Activated CD8-positive, alpha-beta T cell treated with anti-CD3 and anti-CD28 coated beads, Interleukin-2, amount 10 ng/mL, durations not matched to agents 7 days and 5 days (primary cell): ENCODE results near the gene ADCYAP1R1. TPM values are rescaled to one million over a fixed set of nuclear protein-coding genes. Genes with fewer than 3 reads are reported as not detected.

Experiments
- ATAC-seq: fragments of 150-1000 bp; cut with Tn5 transposase; one replicate; pipeline ENCODE4 v1.10.0; 2021; ENCODE audit warnings: moderate library complexity
- CTCF ChIA-PET: fragments of 350-600 bp; sonication (Branson Sonifier 250); formaldehyde crosslinking; loops from one replicate; lab custom pipeline; 2021; ENCODE audit warnings: antibody characterized with exemption; lab: Charles Lee
- POLR2A ChIA-PET: fragments of 350-600 bp; sonication (Branson Sonifier 250); formaldehyde crosslinking; loops from one replicate; lab custom pipeline; 2021; ENCODE audit warnings: antibody characterized with exemption; lab: Charles Lee
- DNase-seq: peaks from one replicate; pipeline ENCODE4 v3.0.0-alpha.2; 2020
- H3K27ac Mint-ChIP-seq: one replicate; pipeline ENCODE4 v1.8.0; 2021; ENCODE audit warnings: mild to moderate bottlenecking, mixed read lengths
- H3K27me3 Mint-ChIP-seq: one replicate; pipeline ENCODE4 v1.8.0; 2021; ENCODE audit warnings: low read depth, mixed read lengths
- H3K36me3 Mint-ChIP-seq: one replicate; pipeline ENCODE4 v1.8.0; 2021; ENCODE audit warnings: low read depth, mixed read lengths
- H3K4me1 Mint-ChIP-seq: one replicate; pipeline ENCODE4 v1.8.0; 2021; ENCODE audit warnings: low read depth, mixed read lengths
- H3K4me3 Mint-ChIP-seq: one replicate; pipeline ENCODE4 v1.8.0; 2021; ENCODE audit warnings: mild to moderate bottlenecking, mixed read lengths
- H3K9me3 Mint-ChIP-seq: one replicate; pipeline ENCODE4 v1.8.0; 2022; ENCODE audit warnings: mixed read lengths; ENCODE audit not compliant: insufficient read depth
- total RNA-seq, 2 experiments: library from RNA; stranded (reverse); gene quantifications; one replicate each; pipeline ENCODE4 v1.2.3, GENCODE V29; 2021

ADCYAP1R1 gene
- total RNA-seq, 2 experiments from 2014 or later, result not detected

GRCh38 chr7:31046723-31047122, 5.4 kb upstream of the ADCYAP1R1 start:
- peaks cover 2% of the 10 kb centered on the region for H3K4me1 Mint-ChIP-seq
- no peak overlapping the region for H3K4me3 Mint-ChIP-seq
- POLR2A ChIA-PET, result no interaction called here
- DNase-seq, result no peak
- CTCF ChIA-PET, result no interaction called here
- no peak overlapping the region for H3K27ac Mint-ChIP-seq
- peaks cover 40% of the 10 kb centered on the region for H3K27me3 Mint-ChIP-seq
- H3K36me3 Mint-ChIP-seq, result no peaks in the 10 kb centered on the region
- ATAC-seq, result no peak
- no peaks in the 10 kb centered on the region for H3K9me3 Mint-ChIP-seq

- POLR2A ChIA-PET, result no interaction called here
- Mint-ChIP-seq H3K36me3 (no peaks in the 10 kb centered on the region), H3K9me3 (no peaks in the 10 kb centered on the region), H3K4me3 (no peak overlapping the region), H3K27me3 (peaks cover 36% of the 10 kb centered on the region), H3K27ac (no peak overlapping the region), H3K4me1 (peaks cover 3% of the 10 kb centered on the region)
- CTCF ChIA-PET, result no interaction called here
- DNase-seq (no peak), ATAC-seq (no peak)
These were observed 4.6 kb upstream of the ADCYAP1R1 start for GRCh38 chr7:31047313-31048146.

GRCh38 chr7:31049005-31049765, 2.9 kb upstream of the ADCYAP1R1 start:
- H3K36me3 Mint-ChIP-seq, result no peaks in the 10 kb centered on the region
- CTCF ChIA-PET, result no interaction called here

GRCh38 chr7:31052487-31052840, 356 bp downstream of the ADCYAP1R1 start:
- DNase-seq (no peak), ATAC-seq (no peak)
- ChIA-PET CTCF (no interaction called here), POLR2A (no interaction called here)
- Mint-ChIP-seq H3K36me3 (no peaks in the 10 kb centered on the region), H3K27ac (no peak overlapping the region), H3K4me3 (no peak overlapping the region), H3K4me1 (peaks cover 3% of the 10 kb centered on the region), H3K9me3 (no peaks in the 10 kb centered on the region), H3K27me3 (peaks cover 47% of the 10 kb centered on the region)

More at GRCh38 chr7:31049005-31049765, 2.9 kb upstream of the ADCYAP1R1 start:
- ATAC-seq, result no peak
- Mint-ChIP-seq H3K27ac (no peak overlapping the region), H3K9me3 (no peaks in the 10 kb centered on the region), H3K4me1 (peaks cover 3% of the 10 kb centered on the region), H3K27me3 (peaks cover 36% of the 10 kb centered on the region), H3K4me3 (no peak overlapping the region)
- POLR2A ChIA-PET, result no interaction called here
- DNase-seq, result no peak

- peaks cover 46% of the 10 kb centered on the region for H3K27me3 Mint-ChIP-seq
- ChIA-PET CTCF (no interaction called here), POLR2A (no interaction called here)
- ATAC-seq (no peak), DNase-seq (no peak)
- H3K9me3 Mint-ChIP-seq, result no peaks in the 10 kb centered on the region
- H3K4me3 Mint-ChIP-seq, result no peak overlapping the region
- H3K36me3 Mint-ChIP-seq, result no peaks in the 10 kb centered on the region
- H3K4me1 Mint-ChIP-seq, result peaks cover 3% of the 10 kb centered on the region
- H3K27ac Mint-ChIP-seq, result no peak overlapping the region
These were observed 913 bp downstream of the ADCYAP1R1 start for GRCh38 chr7:31052841-31053601.

GRCh38 chr7:31053986-31054385, 1.9 kb downstream of the ADCYAP1R1 start:
- no peak overlapping the region for H3K4me3 Mint-ChIP-seq
- peaks cover 3% of the 10 kb centered on the region for H3K4me1 Mint-ChIP-seq
- CTCF ChIA-PET, result no interaction called here
- ATAC-seq, result no peak
- H3K36me3 Mint-ChIP-seq, result no peaks in the 10 kb centered on the region
- no peak overlapping the region for H3K27ac Mint-ChIP-seq
- H3K27me3 Mint-ChIP-seq, result peaks cover 45% of the 10 kb centered on the region
- DNase-seq, result no peak
- no peaks in the 10 kb centered on the region for H3K9me3 Mint-ChIP-seq
- POLR2A ChIA-PET, result no interaction called here

- H3K4me1 Mint-ChIP-seq, result peaks cover 3% of the 10 kb centered on the region
- H3K9me3 Mint-ChIP-seq, result no peaks in the 10 kb centered on the region
- ATAC-seq (no peak), DNase-seq (no peak)
- POLR2A ChIA-PET, result interaction anchor here (0.7 kb wide), 1 partner anchor 41 kb away, joined by 3 read pairs; no protein-coding TSS in a partner anchor
- no peak overlapping the region for H3K4me3 Mint-ChIP-seq
- H3K27ac Mint-ChIP-seq, result no peak overlapping the region
- CTCF ChIA-PET, result no interaction called here
- H3K36me3 Mint-ChIP-seq, result no peaks in the 10 kb centered on the region
- peaks cover 43% of the 10 kb centered on the region for H3K27me3 Mint-ChIP-seq
These were observed 2.6 kb downstream of the ADCYAP1R1 start for GRCh38 chr7:31054608-31055278.

GRCh38 chr7:31055471-31055870, 3.4 kb downstream of the ADCYAP1R1 start:
- no peak overlapping the region for H3K4me3 Mint-ChIP-seq
- DNase-seq (no peak), ATAC-seq (no peak)
- no peak overlapping the region for H3K27ac Mint-ChIP-seq
- no peaks in the 10 kb centered on the region for H3K9me3 Mint-ChIP-seq
- peaks cover 40% of the 10 kb centered on the region for H3K27me3 Mint-ChIP-seq
- POLR2A ChIA-PET, result no interaction called here
- no peaks in the 10 kb centered on the region for H3K36me3 Mint-ChIP-seq
- H3K4me1 Mint-ChIP-seq, result peaks cover 3% of the 10 kb centered on the region
- CTCF ChIA-PET, result no interaction called here

- no peaks in the 10 kb centered on the region for H3K36me3 Mint-ChIP-seq
- no peaks in the 10 kb centered on the region for H3K9me3 Mint-ChIP-seq
- CTCF ChIA-PET, result no interaction called here
- peaks cover 27% of the 10 kb centered on the region for H3K27me3 Mint-ChIP-seq
- no peak for ATAC-seq
- POLR2A ChIA-PET, result no interaction called here
- no peak for DNase-seq
- H3K4me1 Mint-ChIP-seq, result no peaks in the 10 kb centered on the region
- H3K27ac Mint-ChIP-seq, result no peak overlapping the region
- H3K4me3 Mint-ChIP-seq, result no peak overlapping the region
These were observed 4.8 kb downstream of the ADCYAP1R1 start for GRCh38 chr7:31056775-31057346.

- ATAC-seq (no peak), DNase-seq (no peak)
- no peak overlapping the region for H3K27ac Mint-ChIP-seq
- ChIA-PET POLR2A (no interaction called here), CTCF (no interaction called here)
- no peak overlapping the region for H3K4me3 Mint-ChIP-seq
- H3K27me3 Mint-ChIP-seq, result peaks cover 21% of the 10 kb centered on the region
- no peaks in the 10 kb centered on the region for H3K9me3 Mint-ChIP-seq
- H3K36me3 Mint-ChIP-seq, result no peaks in the 10 kb centered on the region
- H3K4me1 Mint-ChIP-seq, result no peaks in the 10 kb centered on the region
These were observed 6.0 kb downstream of the ADCYAP1R1 start for GRCh38 chr7:31058122-31058521.

- POLR2A ChIA-PET, result no interaction called here
- ATAC-seq, result no peak
- no peaks in the 10 kb centered on the region for H3K9me3 Mint-ChIP-seq
- H3K4me3 Mint-ChIP-seq, result no peak overlapping the region
- no peak for DNase-seq
- H3K4me1 Mint-ChIP-seq, result no peaks in the 10 kb centered on the region
- CTCF ChIA-PET, result no interaction called here
- H3K36me3 Mint-ChIP-seq, result no peaks in the 10 kb centered on the region
- peaks cover 17% of the 10 kb centered on the region for H3K27me3 Mint-ChIP-seq
- H3K27ac Mint-ChIP-seq, result no peak overlapping the region
These were observed 6.6 kb downstream of the ADCYAP1R1 start for GRCh38 chr7:31058688-31059087.
